K562 (cell line): Measurements from ENCODE around the gene DNAJC13.

ENCODE experiments used
- ESRRA ChIP-seq: fragments of 450-650 bp; IDR thresholded peaks from 2 replicates; pipeline ENCODE4 v1.6.1; 2014; ENCODE audit warnings: low read depth, mild to moderate bottlenecking, moderate library complexity, borderline replicate concordance
- KLF13 ChIP-seq: fragments of 450-650 bp; IDR thresholded peaks from 2 replicates; pipeline ENCODE4 v1.6.1; 2016; ENCODE audit warnings: missing genetic modification characterization, low read depth, mild to moderate bottlenecking, missing compliant biosample characterization, moderate library complexity, borderline replicate concordance
- ZBTB7A ChIP-seq: IDR thresholded peaks from 2 replicates; pipeline ENCODE4 v1.6.1; 2011; ENCODE audit warnings: low read depth, mild to moderate bottlenecking, low read length, moderate library complexity, borderline replicate concordance; ENCODE audit not compliant: control insufficient read depth
- ZNF280B ChIP-seq: fragments of 250-450 bp; sonication (Bioruptor Pico); IDR thresholded peaks from 2 replicates; pipeline ENCODE4 v1.5.1; 2021; ENCODE audit warnings: mild to moderate bottlenecking
- TF ChIP-seq, protein P1 (sequence below), 2 experiments: fragments of 450-650 bp; formaldehyde crosslinking in 1 of 2; IDR thresholded peaks; 2 replicates each; pipeline versions ENCODE4 v1.4.0 to v1.6.1; 2014 to 2020; ENCODE audit warnings: mild to moderate bottlenecking in 2 of 2, borderline replicate concordance in 1 of 2, low read depth in 1 of 2
- TF ChIP-seq, protein P2 (sequence below), 3 experiments: IDR thresholded peaks in 2 of 3; conservative IDR thresholded peaks in 1 of 3; 2 replicates each; pipeline ENCODE4 v1.5.1; 2011 to 2012; ENCODE audit warnings: low read length in 3 of 3, mild to moderate bottlenecking in 3 of 3, control low read depth in 2 of 3, improper control_type of control experiment in 1 of 3, inconsistent platforms in 1 of 3, low read depth in 1 of 3, mixed read lengths in 1 of 3, moderate library complexity in 1 of 3; ENCODE audit not compliant: insufficient read depth in 2 of 3

- TF ChIP-seq ZNF280B (no peak), ZBTB7A (no peak), ESRRA (no peak), KLF13 (tag) (no peak)
- TF ChIP-seq, protein P1, sequence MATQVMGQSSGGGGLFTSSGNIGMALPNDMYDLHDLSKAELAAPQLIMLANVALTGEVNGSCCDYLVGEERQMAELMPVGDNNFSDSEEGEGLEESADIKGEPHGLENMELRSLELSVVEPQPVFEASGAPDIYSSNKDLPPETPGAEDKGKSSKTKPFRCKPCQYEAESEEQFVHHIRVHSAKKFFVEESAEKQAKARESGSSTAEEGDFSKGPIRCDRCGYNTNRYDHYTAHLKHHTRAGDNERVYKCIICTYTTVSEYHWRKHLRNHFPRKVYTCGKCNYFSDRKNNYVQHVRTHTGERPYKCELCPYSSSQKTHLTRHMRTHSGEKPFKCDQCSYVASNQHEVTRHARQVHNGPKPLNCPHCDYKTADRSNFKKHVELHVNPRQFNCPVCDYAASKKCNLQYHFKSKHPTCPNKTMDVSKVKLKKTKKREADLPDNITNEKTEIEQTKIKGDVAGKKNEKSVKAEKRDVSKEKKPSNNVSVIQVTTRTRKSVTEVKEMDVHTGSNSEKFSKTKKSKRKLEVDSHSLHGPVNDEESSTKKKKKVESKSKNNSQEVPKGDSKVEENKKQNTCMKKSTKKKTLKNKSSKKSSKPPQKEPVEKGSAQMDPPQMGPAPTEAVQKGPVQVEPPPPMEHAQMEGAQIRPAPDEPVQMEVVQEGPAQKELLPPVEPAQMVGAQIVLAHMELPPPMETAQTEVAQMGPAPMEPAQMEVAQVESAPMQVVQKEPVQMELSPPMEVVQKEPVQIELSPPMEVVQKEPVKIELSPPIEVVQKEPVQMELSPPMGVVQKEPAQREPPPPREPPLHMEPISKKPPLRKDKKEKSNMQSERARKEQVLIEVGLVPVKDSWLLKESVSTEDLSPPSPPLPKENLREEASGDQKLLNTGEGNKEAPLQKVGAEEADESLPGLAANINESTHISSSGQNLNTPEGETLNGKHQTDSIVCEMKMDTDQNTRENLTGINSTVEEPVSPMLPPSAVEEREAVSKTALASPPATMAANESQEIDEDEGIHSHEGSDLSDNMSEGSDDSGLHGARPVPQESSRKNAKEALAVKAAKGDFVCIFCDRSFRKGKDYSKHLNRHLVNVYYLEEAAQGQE (IDR thresholded peaks at IDR 0.05; ENCODE audit: borderline replicate concordance) = no peak
- TF ChIP-seq, protein P1 (CRISPR knock-in tag; IDR thresholded peaks at IDR 0.05; ENCODE audit: low read depth) = no peak
- TF ChIP-seq, protein P2, sequence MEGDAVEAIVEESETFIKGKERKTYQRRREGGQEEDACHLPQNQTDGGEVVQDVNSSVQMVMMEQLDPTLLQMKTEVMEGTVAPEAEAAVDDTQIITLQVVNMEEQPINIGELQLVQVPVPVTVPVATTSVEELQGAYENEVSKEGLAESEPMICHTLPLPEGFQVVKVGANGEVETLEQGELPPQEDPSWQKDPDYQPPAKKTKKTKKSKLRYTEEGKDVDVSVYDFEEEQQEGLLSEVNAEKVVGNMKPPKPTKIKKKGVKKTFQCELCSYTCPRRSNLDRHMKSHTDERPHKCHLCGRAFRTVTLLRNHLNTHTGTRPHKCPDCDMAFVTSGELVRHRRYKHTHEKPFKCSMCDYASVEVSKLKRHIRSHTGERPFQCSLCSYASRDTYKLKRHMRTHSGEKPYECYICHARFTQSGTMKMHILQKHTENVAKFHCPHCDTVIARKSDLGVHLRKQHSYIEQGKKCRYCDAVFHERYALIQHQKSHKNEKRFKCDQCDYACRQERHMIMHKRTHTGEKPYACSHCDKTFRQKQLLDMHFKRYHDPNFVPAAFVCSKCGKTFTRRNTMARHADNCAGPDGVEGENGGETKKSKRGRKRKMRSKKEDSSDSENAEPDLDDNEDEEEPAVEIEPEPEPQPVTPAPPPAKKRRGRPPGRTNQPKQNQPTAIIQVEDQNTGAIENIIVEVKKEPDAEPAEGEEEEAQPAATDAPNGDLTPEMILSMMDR (IDR thresholded peaks at IDR 0.05 in 2 of 3, conservative IDR thresholded peaks at IDR 0.05 in 1 of 3; ENCODE audit: insufficient read depth in 2 of 3, low read depth in 1 of 3, low read length in 3 of 3) = no peak
Observed at GRCh38 chr3:132401255-132401654, 16.0 kb upstream of the DNAJC13 start.
